CMK (cell line): ENCODE measurements around the gene HESX1.
A peak's percentile ranks its signal among the peaks of the same experiment; 100 is the strongest.

ENCODE experiments used
- DNase-seq: peaks from one replicate; pipeline ENCODE4 v3.0.0-alpha.2; 2010; ENCODE audit warnings: low read depth

Gene HESX1

DNA sequence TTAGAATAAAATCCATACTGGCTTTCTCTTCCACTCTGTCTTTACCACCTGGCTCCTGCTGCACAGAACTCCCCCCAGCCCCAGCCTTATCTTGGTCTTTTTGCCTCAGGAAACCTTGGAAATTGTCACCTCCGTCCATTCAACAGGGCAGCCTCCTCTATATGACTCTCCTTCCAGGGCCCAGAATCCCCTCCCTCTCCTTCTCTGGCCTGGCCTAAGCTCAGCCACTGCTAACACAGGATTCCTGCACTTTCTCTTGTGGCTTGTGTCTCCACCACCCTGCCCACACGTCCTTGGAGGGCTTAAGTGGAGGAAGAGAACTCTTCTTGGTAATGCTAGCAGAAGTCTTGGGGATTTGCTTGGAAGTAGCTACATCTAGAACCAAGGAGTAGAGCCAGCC lies 33.1 kb downstream of the HESX1 start:
- no peak for DNase-seq

DNA sequence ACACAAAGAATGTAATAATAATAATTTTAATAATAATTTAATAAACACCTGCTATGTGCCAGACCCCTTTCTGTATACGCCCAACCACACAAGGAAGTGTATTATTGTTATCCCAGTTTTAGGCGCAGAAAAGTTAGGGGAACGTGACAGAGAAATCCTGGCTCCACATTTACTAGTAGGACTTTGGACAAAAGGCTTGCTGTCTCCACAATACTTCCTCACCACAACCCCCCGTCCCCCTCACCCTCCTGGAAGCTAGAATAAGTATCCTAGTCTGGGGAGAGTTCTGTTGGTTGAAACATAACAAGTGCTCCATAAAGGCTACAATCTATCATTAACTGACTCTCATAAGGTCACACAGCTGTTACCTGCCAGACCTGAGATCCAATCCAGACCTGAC lies 34.1 kb downstream of the HESX1 start:
- no peak for DNase-seq

DNA sequence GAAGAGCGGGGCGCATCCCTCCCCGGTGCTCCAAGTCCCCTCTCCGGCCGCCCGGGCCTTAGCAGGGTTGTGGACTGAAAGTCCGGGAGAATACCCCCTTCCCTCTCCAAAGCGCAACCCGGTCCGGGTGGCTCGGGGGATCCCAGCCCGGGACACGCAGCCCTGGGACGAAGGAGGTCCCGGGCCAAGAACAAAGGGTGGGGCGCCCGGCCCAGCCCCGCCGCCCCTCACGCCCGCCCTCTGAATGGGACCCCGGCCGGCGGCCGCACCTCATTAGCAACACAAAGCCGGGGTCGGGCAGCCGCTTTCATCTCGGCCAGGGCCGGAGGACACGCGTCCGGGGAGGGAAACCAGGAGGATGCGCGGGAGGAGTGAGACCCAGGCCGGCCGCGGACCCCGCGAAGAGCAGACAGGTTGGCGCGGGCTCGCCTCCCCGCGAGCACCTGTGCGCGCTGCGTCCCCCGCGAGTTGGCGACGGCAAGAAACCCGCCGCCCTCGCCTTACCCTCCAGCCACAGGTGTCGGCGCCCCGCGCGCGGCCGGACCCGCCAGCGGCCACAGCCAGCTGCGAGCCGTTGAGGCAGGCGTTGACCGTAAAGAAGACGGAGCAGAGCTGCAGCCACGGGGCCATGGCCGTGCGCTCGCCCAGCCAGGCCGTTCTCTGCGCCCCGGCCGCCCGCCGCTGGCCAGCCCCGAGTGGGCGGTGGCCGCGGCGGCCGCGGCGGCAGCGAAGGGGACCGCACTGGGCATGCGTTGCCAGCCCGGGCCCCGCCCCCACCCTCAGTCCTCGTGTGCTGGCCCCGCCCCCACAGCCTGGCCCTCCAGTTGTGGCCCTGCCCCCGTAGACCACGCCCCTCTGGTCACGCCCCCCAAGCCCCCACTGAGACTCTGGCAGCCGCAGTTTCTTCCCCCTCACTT lies 34.9 kb downstream of the HESX1 start, which contains the start of gene IL17RD:
TSS of gene IL17RD (minus strand) at position 697 of the 917 bp plus-strand sequence. CDS start at position 630, 67 bp downstream.
- DNase-seq, result peak; percentile 30

DNA sequence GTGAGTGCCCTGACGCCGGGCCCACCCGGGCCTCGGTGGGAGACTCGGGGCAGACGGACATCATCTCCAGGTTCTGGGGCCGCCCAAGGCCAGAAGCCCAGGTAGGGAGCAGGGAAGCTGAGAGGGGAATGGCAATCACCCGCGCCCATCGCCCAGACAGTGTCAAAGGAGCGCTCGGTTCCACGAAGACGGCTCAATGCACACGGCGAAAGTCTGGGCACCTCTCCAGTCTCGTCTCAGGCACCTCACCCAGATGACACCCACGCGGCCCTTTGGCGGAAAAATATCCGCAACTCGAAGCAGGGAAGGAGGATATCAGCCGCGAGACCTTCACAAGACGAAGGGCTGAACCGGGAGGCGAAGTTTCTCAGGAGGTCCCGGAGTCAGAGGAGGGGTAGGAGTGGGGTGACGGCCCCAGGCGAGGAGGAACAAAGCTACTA lies 35.5 kb downstream of the HESX1 start:
- DNase-seq, result no peak

DNA sequence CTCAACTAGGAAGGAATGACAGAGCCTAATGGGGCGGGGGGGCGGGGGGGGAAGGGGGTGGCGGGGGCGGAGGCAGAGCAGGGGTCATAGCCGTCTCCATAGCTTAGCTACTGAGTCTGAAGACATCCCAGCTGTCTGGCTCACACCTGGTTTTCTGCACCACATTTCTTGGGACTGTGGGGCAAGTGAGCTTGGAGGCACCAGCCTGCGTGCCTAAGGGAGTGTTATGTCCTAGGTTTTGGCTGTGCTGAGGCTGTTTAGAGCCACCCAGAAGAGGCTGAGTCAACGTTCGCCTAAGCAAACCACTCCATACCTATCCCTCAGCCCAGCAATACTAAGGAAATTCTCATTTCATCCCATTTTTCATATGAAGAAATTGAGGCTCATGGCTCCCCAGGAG lies 36.0 kb downstream of the HESX1 start:
- no peak for DNase-seq

DNA sequence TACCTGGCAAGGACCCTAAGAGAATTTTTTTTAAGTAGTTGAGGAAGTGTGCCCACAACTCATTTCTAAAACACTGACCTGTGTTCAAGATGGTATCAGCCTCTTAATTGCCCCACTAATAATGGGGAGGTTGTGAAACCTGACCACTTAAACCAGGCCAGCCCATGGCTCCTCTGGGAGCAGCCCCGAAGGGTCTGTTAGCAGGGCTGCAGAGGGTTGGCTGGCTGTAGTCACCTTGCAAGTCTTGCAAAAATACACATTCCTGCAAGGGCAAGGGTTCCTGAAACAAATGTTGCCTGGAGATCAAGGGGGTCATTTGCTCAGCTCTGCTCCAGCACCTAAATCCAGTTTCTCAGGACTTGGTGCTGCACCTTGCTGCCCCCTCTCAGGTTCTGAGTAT lies 37.9 kb downstream of the HESX1 start:
- DNase-seq, result no peak

DNA sequence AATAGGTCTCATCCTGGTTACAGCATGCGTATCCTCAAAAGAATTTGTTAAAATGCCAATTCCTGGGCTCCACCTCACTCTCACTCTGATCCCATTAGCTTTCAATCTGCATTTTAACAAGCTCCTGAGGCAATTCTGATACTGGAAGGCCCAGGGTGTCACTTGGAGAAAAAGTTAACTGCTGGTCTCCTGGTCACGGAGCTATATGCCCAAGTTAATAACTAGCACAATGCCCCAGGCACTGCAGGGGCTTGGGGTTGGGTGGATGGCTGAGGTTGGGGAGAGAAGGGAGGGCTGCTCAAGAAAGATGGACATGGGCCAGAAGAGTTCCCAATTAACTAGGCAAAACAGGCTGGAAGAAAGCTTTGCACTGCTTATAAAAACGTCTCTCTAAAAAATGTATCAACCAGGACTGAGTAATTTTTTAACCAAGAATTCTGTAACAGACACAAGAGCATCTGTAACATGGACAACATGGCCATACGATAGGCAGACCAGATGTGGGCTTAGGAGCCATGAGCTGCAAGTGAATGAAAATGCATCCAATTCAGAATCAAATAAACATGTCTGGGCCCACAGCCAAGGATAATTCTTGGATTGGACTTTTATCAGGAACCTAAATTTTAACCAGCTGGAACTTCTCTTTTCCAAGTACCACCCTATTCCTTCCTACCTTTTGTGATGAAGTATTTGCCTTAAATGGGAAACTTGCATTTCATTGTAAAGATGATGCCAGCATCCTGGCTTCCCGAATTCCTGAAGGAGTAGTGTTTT lies 38.8 kb downstream of the HESX1 start:
- DNase-seq, result no peak

DNA sequence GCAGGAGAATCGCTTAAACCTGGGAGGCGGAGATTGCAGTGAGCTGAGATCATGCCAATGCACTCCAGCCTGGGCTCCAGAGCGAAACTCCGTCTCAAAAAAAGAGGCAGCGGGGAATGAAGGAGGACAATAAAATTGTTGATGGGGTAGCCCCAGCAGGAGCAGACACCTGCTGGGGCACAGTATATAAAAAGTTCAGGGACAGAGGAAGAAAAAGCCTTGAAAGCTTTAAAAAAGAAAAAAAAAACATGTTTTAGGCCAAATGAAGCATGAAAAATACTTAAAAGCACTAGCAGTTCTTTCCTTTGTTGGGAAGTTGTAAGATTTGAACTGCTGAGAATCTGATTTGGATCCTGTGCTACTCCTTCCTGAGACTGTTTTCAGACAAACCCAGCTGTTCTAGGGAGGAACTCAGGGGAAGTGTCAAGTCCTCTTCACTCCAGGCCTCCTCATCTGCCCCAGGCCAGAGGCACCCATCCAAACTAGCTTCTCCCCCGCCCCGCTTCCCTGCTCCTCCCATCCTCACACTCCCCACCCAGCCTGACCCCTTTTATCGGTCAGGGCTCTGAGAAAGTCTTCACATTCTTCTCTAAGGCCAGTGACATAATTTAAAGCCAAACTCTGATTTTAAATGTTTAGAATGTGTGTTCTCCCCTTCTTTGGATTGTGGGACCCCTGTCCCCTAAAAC lies 39.6 kb downstream of the HESX1 start:
- DNase-seq, result no peak

DNA sequence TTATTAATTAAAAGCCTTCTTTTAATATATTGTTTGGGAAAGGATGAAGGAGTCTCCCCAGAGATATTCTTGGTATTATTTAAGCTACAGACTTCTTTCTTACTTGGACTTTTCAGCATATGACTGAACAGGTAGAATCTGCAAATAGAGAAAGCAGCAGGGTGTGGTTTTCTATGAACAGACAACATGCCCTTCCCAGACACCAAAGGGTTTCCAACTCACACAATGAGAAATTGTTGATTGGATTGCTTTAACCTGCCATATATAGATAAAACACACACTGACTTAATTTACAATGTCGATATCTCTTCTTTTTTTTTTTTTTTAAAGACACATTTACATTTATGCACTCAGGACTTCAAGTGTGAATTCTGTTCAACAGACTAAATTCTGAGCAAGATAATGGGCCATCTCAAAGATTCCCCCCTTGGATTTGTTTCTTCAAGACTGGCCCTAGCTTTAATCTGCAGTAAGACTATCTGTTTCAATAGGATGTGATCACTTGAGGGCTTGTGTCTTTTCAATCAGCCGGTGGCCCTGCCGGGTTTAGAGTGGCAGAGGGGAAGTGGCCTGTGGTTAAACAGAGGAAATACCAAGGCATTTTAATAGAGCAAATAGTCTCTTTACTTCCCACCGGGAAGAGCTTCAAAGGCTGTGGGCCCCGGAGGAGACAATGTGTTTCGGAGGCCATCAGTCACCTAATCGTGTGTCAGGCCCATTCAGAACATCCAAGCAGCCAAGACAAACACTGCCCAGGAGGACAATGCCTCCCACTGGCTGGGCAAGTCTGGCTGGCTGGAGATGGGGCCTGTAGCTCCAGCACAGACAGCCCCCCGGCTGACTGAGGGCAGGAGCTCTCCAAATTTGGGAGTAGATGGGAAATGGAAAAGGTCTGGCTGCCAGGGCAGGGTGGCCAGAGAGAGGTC lies 40.7 kb downstream of the HESX1 start:
- no peak for DNase-seq

DNA sequence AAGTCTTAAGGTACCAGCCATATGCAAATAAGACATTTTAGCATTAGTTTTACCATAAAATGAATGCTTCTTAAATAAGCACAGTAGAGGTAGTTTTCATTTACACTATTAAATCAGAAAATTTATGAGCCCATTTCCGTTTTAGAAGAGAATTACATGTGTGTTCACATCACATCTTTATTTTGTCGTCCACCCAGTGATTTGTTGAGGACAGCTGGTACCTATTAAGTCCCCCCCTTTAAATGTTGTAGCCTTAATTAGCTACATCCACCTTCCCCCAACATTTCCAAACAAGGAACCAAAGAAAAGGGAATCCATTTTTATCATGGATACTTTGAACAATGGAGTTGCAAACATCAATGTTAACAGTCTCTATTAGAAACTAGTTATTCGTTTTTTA lies 41.5 kb downstream of the HESX1 start:
- DNase-seq, result no peak

DNA sequence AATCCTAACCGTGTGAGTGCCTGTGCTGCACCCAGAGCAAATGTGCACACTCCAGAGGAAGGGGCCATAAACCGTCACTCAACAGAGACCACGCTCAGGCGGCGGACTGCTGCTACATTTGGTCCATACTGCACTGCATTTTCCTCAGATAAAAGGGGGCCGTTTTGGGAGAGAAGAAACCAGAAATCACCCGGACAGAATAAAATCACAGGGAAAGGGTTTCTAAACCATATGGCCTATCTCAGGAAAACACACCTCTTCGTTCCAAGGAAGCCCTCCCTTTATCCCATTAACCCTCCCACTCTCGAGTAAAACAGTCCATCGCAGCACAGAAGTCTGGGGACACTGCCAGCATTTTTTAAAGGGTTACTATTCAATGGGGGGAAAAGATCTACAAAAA lies 42.2 kb downstream of the HESX1 start:
- no peak for DNase-seq

DNA sequence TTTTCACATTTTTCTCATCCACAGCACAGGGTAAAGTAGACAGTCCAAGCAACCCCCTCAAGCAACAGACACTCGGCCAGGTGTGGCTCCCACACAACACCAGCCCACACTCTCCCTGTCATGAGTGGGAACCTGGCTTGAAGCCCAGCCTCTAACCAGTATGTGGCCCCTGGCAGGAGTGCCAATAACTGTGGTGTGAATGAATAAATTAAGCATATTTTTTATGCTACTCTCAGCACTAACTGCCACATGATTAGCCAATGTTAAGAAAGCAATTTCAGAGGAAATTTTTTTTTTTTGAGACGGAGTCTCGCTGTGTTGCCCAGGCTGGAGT lies 44.5 kb downstream of the HESX1 start:
- DNase-seq, result no peak

DNA sequence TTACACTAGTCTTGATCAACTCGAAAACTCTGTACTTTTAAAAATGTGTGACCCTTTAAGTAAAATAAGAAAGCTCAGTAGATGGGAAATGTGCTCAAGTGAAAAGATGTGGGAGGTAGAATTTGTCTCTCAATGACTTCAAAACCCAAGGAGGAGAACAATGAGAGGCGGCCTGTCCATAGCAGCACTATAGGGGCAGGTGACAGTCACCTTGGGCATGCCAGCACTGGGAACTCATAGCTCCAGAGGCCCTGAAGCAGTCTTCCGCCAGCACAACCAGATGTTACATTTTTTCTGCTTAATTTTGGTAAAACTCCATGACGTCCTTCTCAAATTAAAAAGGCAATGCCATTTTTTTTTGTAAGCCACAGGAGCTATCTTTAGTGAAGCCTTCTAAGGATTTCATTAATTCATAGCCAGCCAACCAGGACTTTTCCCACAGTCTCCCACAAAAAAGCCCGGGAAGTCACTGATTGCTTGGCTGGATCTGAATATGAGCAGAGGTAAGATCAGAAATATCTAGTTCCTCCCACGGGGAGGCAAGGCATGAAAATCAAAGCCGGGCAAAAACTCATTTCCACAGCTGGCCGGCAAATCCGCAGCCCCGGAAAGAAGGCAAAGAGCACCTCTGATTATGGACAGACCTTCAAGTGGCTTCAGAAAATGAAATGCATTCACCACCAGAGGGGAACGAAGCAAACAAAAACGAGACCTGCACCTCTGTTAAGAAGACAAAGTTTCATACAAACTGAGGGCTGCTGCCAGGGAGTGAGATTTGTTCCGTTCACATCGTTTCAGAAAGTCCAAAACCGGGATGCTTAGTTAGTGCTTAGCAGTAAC lies 45.1 kb downstream of the HESX1 start:
- DNase-seq, result no peak

DNA sequence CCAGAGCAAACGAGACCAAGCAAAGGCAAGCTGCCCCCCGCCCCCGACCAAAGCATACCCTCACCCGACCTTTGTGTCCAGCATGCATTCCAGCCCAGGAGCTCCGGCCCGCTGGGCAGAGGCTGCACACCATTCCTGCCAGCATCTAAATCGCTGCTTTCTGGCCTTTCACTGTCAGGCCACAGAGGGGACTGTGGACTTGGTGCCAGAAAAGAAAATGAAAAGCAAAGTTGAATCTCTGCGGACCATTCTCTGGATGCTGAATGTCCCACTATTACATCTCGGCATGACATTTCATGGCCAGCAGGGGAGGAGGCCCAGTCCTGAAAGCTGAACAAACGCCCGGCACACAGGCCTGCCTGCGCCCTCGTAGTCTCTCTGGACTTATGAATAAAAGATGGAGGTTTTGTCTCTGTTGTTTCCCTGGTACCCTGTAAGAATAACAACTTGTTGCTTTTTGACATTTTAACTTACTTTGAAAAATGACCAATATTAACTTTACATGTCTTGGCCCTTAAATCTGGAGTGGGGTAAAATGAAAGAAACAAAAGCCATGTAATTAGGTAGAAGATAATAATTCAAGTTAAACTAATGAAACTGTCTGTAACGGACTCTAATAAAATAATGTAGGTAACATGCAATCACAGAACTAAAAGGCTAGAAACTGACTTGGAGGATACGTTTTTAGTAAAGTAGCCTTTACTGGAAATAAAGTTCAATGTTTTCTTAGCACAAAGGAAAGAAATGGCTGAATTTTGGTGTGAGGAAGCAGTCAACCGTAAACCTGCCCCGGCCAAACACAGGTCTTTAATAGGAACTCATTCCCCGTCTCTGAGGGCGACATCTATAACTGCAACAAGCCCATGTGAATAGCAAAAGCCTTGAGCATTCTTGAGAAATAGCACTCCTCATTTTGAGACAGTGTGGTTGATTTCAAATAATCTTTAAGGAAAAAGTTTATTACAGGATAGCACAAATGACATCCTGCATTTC lies 47.3 kb downstream of the HESX1 start:
- DNase-seq, result no peak

DNA sequence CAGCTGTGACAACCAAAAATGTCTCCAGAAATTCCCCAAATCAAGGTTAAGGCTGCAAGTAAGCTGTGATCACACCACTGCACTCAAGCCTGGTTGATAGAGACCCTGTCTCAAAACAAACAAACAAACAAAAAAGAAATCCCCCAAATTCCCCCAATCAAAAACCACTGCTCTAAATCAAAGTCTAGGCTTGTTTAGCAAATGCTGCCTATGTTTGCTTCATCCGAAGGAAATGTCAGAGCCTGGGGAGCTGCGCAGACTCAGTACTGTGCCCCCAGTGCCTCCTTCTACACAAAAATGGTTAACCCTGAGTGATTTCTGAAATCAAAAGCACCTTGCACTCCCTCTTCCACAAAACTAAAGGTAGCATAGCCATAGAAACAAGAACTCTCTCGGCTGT lies 48.0 kb downstream of the HESX1 start:
- DNase-seq, result no peak

DNA sequence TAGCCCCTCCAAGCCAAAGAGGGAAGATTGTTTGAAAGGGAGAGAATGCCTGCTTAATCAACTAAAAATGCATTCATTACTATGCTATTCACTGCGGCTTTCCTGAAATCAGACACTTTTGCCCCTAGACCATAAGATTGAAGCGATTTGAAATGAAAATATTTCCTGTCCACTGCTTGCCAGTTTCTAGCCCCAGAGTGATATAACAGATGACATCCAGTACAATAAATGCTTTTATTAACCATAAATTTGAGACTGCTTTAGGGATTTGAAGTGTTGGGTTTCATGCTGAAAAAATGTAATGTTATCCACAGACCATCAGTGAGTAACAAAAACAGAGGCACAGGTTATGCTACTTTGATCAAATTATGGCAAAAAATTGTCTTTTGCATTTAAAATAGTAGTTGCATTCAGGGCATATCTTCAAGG lies 48.7 kb downstream of the HESX1 start:
- no peak for DNase-seq

DNA sequence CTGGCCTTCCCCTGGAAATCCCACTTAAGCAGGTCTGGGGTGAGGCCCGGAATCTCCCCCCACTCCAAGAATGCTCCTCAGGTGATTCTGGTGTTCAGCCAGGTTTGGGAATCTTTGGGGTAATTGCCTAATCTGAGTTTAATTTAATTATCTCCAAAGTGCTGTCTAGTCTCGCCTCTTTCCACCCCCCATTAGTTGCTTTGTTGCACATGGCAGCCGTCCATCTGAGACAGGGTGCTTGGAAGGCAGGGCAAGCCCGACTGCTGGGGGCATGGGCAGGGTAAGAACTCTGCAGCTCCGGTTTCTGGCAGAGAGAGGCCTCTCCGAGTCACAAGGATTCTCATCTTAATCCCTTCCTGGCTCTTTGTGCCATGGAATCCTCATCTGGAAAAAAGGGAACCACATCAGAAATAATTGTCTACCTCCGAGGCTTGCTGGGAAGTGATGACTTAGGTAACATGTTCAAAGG lies 49.6 kb downstream of the HESX1 start:
- no peak for DNase-seq
